ENCODE data around the gene CD163.
"Not testable (repeated sequence)": the region's sequence is repeated elsewhere in the genome, so short reads cannot be mapped to it uniquely, and the experiment has no call there.

CD163 gene

DNA sequence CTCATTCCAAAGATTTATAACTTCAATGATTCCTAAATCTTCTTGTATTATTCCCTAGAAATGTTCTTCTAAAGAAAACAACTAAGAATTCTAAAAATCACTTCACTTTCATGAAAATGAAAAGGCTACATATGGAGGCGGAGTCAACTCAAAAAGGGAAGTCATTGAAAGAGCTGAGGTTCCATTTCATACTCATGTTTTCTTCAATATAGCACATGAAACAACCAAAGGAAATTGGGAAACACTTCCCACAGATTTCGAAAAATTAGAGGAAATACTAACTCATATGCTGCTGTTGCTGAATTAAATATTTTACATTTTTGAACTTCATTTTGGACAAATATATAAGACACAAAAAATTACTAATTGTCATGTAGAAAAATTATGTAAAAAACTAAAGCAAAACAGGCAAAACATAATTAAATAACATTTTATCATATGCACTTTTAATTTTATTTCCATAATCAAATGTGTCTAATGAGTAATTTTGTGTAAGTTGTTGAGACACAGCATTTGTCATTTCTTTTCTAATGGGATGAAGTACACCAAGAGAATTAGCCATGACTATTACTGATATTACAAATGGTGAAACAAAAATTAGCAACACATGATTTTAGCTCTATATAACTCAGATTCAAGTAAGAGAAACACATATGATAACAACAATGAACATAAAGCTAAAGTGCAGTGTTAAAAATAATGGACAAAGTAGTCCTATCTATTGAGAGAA, at the start of gene CD163:
CD163 (minus strand) TSS at position 92 of the 730 bp plus-strand sequence; CDS start at position 5, 87 bp downstream.
- DNase-seq: no peak

DNA sequence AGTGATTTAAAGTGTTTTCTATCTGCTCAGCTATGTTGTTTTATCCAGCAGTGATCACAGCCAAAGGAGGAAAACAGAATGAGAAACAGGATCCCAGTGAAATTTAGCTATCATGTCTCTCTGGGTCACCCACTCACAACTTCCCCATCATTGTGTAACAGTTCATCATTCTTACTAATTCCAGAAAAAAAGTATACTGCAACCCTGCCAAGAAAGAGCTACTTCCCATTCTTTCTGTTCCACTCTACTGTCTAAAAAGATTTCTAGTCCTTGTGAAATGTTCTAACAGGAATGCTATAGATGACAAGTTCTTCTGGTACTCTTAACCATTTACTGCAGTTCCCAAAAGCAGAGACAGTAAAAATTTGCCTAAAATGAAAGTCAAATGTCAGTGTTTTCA, 39.2 kb upstream of the CD163 start:
- no peak for DNase-seq

DNA sequence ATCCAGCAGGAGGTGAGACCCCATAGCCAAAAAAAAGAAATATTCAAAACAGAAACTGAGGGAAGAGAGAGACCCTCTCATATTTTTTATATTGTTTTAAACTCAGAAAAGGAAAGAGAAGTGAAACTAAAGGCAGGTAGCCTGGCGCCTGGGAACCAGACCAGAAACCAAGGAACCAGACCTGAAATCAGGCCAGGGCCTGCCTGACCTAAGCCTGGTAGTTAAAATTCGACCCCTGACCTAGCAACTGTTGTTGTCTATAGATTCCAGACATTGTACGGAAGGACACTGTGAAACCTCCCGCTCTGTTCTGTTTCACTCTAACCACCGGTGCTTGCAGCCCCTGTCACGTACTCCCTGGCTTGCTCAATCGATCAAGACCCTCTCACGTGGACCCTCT, 38.5 kb upstream of the CD163 start:
- no peak for DNase-seq

DNA sequence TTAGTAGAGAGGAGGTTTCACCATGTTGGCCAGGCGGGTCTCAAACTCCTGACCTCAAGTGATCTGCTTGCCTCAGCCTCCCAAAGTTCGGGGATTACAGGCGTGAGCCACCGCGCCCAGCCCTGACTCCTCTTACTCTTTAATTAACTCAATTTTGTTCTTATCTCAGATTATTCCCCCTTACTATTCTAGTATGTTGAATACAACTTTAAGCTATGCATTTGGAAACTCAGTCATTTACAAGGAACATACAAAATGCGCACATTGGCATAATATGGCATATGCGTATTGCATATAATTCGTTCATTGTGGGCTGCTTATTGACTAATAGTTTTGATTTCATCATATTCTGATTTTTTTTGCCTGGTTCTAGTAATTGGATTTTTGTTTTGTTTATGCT, 10.8 kb upstream of the CD163 start:
- DNase-seq: no peak

DNA sequence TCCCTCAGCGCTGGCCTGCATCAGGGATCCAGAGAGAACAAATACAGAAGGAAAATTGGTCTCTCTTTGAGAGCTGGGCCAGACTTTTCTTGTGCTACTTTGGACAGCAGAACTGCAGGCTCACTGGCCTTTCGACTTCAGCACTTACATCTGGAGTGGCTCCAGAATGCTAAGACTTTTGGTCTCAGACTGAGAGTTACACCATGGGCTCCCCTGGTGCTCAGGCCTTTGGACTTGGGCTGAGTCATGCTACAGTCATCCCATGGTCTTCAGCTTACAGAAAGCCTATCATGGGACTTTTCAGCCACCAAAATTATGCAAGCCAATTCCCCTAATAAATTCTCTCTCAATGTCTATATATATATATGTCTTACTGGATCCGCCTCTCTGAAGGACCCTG, 9.0 kb upstream of the CD163 start:
- DNase-seq: no peak

DNA sequence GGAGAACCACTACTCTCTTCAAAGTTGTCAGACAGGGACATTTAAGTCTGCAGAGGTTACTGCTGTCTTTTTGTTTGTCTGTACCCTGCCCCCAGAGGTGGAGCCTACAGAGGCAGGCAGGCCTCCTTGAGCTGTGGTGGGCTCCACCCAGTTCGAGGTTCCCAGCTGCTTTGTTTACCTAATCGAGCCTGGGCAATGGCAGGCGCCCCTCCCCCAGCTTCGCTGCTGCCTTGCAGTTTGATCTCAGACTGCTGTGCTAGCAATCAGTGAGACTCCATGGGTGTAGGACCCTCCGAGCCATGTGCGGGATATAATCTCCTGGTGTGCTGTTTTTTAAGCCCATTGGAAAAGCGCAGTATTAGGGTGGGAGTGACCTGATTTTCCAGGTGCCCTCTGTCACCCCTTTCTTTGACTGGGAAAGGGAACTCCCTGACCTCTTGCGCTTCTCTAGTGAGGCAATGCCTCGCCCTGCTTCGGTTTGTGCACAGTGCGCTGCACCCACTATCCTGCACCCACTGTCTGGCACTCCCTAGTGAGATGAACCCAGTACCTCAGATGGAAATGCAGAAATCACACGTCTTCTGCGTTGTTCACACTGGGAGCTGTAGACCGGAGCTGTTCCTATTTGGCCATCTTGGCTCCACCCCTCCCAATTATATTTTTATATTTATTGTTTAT, 6.4 kb upstream of the CD163 start:
- DNase-seq: not testable (repeated sequence)

DNA sequence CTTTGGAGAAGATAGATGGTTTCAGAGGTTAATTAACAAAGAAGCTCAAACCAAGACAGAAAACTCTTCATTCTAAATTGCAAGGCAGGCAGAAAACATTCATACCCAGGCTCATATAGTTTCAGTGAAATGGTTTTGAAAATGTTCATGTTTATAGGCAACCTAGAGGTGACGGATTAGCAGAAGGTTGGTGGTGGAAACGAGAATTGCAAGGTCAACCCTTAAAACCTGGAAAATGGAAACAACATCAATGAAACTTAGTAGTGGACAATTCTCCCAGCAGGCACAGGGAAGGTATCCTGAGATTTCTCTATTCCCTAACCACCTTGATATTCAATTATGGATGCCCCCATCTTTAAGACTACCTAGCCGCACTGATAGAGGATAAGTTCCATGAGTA, 965 bp downstream of the CD163 start:
- DNase-seq: no peak

DNA sequence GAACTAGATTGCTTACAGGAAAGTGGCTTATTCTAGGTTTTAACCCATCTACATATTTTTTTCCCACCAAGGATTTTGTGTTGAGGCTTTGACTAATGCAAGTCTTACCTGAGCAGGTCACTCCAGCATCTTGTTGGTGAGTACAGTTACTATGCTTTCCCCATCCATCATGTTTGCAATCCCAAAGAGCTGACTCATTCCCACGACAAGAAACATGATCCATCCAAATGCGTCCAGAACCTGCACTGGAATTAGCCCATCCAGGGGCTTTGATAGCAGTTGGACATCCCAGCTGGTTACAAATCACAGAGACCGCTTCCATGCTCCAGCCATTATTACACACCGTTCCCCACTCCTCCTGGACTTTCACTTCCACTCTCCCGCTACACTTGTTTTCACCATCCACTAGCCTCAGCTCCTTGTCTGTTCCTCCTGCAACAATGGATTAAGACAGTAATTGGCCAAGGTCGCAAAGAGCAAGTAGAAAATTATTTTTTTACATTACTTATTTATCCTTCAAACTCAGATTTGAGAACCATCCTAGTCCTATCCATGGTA, 2.5 kb downstream of the CD163 start:
- DNase-seq: no peak

DNA sequence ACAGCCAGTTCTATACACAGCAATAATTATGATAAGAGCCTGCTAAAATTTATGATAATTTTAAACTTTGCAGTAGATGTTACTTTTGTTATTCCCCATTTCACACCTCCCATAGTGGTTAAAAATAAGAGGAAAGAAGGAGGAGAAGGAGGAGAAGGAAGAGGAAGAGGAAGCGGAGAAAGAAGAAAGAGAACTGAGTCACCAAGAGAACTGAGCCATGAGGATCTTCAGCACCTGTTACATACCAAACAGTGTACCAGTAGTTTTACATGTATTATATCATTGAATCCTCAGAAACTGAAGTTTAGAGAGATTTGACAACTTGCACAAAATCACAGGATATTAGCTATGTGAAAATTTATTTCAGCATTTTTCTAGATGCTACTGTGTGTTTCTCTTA, 3.9 kb downstream of the CD163 start:
- no peak for DNase-seq

DNA sequence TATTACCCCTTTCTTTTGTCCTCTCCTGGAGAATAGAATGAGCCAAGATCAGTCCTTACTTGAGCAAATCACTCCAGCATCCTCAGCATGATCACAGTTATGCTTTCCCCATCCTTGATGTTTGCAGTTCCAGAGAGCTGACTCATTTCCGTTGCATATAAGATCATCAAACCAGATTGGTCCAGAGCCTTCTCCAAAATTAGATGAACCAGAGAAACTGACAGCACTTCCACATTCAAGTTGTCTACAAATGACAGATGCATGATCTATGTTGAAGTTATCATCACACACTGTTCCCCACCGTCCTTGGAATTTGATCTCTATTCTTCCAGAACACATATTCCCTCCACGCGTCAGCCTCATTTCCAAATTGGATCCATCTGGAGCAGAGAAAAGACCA, 4.8 kb downstream of the CD163 start:
- no peak for DNase-seq

DNA sequence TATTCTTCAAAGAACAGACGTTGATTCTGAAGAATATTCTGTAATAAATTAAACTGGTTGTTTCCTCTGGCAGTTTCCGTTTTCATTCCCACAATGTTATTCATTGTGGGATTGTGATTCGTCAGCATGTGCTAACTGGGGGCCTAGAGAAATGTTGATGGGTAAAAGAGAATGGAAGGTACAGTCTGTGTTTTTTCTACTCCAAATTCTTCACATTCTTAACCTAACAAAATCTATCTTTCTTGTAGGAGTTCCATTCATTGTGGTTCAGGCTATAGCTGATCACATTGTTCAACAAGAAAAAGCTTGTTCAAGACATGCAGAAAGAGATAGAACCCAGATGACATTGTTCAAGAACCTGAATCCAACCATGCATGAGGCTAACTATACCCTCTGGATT, 5.9 kb downstream of the CD163 start:
- DNase-seq: no peak

DNA sequence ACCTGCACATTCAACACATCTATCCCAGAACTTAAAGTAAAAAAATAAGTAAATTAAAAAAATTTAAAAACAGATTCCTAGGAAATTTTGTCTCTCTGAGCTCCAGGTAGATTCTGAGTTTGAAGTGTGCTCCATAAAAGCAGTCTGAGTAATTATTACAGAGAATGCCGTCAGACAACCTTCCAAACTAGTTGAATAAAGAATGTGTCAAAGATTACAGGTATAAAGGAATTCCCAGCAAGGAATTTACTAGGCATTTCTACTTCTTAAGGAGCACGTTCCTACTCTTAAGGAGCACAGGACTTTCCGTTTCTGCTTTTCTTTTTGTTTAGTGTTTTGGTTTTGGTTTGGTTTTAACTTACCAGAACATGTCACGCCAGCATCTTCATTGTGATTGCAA, 7.1 kb downstream of the CD163 start:
- DNase-seq: no peak

DNA sequence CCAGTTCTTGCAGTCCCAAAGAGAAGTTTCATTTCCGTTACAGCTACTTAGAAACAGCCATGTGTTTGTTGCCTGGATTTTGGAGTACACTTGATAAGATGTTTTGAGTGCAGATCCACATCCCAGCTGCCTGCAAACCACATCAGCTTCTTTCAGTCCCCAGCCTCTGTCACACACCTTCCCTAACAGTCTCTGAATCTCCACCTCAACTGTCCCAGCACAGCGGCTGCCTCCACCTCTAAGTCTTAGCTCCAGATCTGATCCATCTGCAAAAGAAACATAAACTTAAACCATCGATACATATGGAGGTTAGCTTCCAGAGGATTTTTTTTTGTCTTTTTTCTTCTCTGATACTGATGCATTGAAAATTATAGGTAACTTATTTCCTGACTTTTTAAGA, 8.4 kb downstream of the CD163 start:
- DNase-seq: no peak

DNA sequence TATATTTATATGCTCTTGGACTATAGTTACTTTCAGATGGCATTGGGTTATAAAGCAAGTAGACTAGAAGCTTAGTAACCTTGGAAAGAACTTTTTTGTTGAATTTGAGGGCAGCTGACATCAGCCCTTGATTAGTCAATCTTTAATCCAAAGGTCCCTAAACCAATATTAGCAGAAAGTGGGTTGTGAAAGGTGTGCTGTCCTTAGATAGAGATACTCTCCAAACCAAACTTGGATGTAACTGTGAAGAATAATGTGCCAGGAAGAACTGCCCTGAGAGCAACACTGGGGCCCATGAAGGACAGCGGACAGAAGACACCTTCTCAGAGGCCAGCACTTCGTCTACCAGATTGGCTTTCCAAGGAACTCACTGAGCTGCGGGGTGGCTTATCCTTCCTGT, 10.6 kb downstream of the CD163 start:
- no peak for DNase-seq

DNA sequence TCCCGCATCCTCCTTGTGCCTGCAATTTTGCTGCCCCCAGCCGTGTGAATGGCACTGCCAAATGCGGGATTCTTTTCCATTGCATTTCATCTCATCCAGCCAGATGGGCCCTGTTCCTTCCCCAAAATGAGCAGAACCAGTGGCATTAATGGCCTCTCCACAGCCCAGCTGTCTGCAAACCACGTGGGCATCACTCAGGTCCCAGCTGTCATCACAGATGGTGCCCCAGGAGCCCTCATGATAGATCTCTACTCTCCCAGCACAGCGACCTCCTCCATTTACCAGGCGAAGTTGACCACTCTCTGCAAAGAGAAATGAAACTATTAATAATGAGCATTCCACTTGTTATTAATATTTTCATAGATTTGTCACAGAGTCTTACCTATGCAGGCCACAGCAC, 17.1 kb downstream of the CD163 start:
- DNase-seq: no peak

DNA sequence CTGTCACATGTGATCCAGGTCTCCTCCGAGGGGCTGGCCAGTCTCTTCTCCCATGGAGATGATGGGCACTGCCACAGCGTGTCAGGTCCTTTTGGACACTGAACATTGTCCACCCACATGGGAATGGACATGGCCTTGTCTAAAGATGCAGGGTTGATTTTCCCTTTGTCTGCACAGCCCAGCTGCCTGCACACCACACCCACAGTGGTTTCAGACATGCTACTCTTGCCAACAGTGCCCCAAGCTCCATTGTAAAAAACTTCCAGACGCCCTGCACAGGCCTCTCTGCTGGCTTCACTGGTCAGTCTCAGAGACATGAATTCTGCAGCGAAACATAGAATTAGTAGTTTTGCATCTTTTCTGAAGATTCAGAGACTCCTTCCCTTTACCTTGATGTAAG, 18.5 kb downstream of the CD163 start:
- DNase-seq: no peak

DNA sequence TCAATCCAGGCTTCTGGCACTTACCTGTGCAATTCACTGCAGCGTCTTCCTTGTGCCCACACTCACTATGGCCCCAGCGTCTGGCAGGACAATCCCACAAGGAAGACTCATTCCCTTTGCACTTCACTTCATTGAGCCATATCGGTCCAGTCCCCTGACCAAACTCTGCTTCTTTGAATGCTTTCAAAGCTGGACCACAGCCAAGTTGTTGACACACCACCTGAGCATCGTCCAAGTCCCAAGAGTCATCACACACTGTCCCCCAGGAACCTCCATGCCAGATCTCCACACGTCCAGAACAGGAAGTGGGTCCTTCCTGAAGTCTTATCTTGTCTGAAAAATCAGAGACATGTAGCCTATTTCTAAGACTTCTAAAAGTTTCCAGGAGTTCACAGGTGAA, 20.2 kb downstream of the CD163 start:
- DNase-seq: no peak

DNA sequence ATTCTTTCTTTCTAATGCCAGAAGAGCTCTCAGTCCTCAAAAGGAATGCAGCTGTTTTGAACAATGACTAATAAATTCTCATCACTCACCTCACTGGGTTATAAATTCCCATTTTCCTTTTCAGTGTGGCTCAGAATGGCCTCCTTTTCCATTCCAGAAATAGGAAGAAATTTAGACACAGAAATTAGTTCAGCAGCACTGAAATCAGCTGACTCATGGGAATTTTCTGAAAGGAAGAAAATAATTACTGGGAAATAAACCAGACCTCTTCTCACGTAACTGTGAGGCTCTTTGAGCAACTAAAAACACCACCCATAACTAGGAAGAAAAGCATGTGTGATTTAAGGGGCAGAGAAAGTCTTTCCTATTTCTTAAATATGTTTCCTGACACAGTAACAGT, 23.8 kb downstream of the CD163 start:
- DNase-seq: no peak

DNA sequence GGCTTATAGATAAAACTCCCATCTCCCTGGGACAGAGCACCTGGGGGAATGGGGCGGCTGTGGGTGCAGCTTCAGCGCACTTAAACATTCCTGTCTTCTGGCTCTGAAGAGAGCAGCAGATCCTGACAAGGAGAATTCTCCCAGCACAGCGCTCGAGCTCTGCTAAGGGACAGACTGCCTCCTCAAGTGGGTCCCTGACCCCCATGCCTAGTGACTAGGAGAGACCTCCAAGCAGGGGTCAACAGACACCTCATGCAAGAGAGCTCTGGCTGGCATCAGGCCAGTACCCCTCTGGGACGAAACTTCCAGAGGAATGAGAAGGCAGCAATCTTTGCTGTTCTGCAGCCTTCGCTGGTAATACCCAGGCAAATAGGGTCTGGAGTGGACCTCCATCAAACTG, 31.5 kb downstream of the CD163 start:
- DNase-seq: no peak

DNA sequence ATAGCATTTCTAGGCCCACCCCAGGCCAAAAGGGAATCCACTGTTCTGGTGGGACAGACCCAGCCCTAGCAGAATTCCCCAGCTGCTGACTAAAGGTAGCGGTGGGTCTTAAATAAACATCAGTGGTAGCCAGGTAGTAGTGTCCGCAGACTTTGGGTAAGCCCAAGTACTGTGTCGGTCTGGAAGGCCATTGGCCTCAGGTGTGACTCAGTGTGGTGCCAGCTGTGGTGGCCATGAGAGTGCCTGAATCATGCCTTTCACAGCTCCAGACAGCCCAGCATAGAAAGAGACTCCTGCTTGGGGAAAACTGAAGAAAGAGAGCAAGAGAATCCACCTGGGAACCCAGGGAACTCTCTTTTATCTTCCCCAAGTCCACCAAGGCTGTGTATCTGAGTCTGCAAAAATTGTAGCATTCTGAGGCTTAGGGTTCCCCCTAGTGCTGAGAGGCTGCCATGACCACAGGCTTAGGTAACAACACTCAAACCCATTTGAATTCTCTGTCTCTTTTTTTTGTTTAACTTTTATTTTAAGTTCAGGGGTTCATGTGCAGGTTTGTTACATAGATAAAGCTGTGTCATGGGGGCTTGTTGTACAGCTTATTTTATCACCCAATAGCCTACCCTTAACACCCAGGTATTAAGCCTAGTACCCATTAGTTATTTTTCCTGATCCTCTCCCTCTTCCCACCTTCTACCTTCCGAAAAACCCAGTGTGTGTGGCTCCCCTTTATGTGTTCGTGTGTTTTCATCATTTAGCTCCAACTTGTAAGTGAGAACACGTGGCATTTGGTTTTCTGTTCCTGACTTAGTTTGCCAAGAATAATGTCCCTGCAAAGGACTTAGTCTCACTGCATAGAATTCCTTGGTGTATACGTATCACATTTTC, 43.0 kb downstream of the CD163 start:
- DNase-seq: peak; percentile 15

DNA sequence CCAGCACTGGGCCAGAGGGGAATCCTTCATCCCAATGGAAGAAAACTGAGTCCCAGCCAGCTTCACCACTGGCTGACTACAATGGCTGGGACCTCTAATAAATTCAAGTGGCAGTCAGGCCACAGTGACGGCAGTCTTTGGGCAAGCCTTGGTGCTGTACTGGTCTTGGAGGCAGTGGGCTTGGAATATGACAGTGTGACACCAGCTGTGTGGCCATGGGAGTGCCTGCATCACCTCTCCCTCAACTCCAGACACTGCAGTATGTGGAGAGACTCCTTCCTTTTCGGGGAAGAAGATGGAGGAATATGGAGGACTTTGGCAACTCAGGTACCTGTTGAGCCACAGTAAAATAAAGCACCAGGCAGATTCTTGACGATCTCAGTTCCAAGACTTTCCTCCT, 43.6 kb downstream of the CD163 start:
- no peak for DNase-seq

DNA sequence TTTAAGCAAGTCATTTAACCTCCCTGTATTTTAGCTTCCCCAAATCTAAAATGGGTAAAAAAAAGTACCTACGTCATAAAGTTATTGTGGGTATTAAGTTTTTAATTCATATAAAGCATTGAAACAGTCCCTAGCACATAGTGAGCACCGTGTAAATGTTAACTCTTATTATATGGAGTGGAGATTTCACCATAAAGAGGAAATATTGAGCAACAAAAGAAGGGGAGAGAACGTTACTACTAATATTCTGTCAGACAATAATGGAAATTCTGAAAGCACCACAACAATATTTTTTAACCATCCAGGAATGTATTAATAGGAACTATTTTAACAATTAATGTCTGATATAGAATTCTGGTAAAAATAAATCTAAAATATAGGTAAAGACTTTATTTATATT, 51.8 kb downstream of the CD163 start:
- no peak for DNase-seq

DNA sequence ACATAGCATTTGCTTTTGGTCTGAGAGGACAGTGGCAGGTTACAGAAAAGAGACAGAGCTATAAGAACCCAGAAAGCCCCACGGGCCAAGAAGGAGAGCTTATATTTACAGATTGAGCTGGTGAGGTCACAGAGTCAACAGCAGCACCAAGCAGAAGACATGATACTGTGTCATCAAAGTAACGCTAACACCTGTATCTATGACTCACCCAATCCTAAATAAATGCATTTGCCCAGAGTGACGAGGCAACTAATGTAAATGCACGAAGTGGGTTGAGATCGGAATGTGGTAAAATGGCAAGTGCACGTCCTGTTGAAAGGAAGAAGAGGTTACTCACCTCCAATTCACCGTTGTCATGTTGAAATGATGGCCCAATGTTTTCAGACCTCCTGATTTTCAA, 52.9 kb downstream of the CD163 start:
- DNase-seq: no peak

DNA sequence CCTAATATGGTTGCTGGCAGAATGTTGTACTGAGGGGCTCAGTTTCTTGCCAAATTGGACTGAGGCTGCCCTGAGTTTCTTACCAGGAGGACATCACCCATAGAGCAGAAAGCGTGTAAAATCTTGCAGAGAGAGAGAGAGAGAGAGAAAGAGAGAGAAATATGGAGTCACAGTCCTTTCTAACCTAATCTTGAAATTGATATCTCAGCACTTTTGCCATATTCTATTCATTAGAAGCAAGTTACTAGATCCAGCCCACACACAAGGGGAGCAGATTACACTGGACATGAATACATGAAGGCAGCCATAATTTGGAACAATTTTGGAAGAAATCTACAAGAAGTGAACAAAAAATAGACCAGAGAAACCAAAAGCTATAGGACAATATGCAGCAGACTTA, 55.5 kb downstream of the CD163 start:
- no peak for DNase-seq
